Pancreas (tissue), 10 donors: ENCODE data around the gene TSHZ2. TPM values are rescaled to one million over a fixed set of nuclear protein-coding genes. Genes with fewer than 3 reads are reported as not detected.

Experiments used
- ATAC-seq, 4 donors: fragments of 200-7000 bp; cut with Tn5 transposase; one replicate each; pipeline versions ENCODE4 v1.8.0 to v1.9.1; 2020; ENCODE audit warnings: mild to moderate bottlenecking in 4 of 4, moderate library complexity in 4 of 4
- DNase-seq, 6 donors: peaks; one replicate each; pipeline ENCODE4 v3.0.0-alpha.2; 2020
- FAIRE-seq: peaks from 2 replicates; lab custom pipeline; 2012; peaks lifted over from hg19 to GRCh38; lab: Jason Lieb, UNC
- H3K27ac ChIP-seq, 4 donors: fragments of 200-600 bp; sonication (generic); 1 replicate in 3 of 4; 2 replicates in 1 of 4; pipeline versions ENCODE4 v1.5.0 to v1.8.0; 2020
- H3K27me3 ChIP-seq, 4 donors: fragments of 200-600 bp; one replicate each; pipeline ENCODE4 v1.8.0; 2021
- H3K36me3 ChIP-seq, 3 donors: fragments of 200-600 bp; sonication (generic) in 1 of 3; one replicate each; pipeline versions ENCODE4 v1.5.0 to v1.8.0; 2020 to 2021
- H3K4me1 ChIP-seq, 3 donors: fragments of 200-600 bp; one replicate each; pipeline ENCODE4 v1.8.0; 2021
- H3K4me3 ChIP-seq, 4 donors: fragments of 200-600 bp; sonication (generic) in 2 of 4; one replicate each; pipeline versions ENCODE4 v1.5.0 to v1.8.0; 2020 to 2021
- H3K9me3 ChIP-seq, 4 donors: fragments of 200-600 bp; one replicate each; pipeline ENCODE4 v1.8.0; 2021
- WGBS, 2 donors: extraction: QIAGEN DNeasy Blood & Tissue Kit; methylation state at CpG; one replicate each; pipeline ENCODE4 v1.1.7; 2013; 5-methylcytosine and 5-hydroxymethylcytosine counted together
- intact Hi-C, 3 donors: fragments of 100-400 bp; cut with DNase I; formaldehyde crosslinking; loops; one replicate each; pipeline versions ENCODE4 v1.11.1 to v1.14.2; 2022
- polyA plus RNA-seq, 2 donors: library from polyadenylated mRNA; stranded (reverse); fragments of 200-250 nt; gene quantifications; one replicate each; pipeline ENCODE4 v1.2.3, GENCODE V29; 2013
- total RNA-seq, 6 donors: library from RNA; stranded (reverse); fragmentation: NEBNext Ultra II Directional in 4 of 6; extraction: Animal tissue kit (Norgen Biotek cat#: 25700) in 4 of 6; gene quantifications; one replicate each; pipeline versions ENCODE4 v1.2.1 to v1.2.4, GENCODE V29; 2021 to 2023
- TF ChIP-seq, protein P1 (sequence below), 4 donors: fragments of 200-600 bp; sonication (generic) in 3 of 4; IDR thresholded peaks; one replicate each; pipeline versions ENCODE4 v1.5.0 to v1.8.0; 2021; ENCODE audit warnings: antibody characterized with exemption in 4 of 4
- donor health status: healthy with polysubstance abuse.
- donor health status: DM: no; HTN: no; CAD: no; lungs with moderate emphysema.
- donor health status: DM: no; HTN: no; CAD: no.
- donor health status: control.
- donor health status: control.
- donor health status: Bipolar disorder and iron deficiency.
- donor health status: DM: yes; HTN: yes; CAD: no.
- donor health status: DM: no; HTN: no; CAD: no.
- donor health status: DM: no; HTN: no; CAD: no.
- donor health status: DM: yes; HTN: yes; CAD: no.

TSHZ2 gene
- total and polyA plus RNA-seq, 8 donors = 2.2 to 23.5 (median 4.5) TPM

- DNase-seq = no peak
- no peak for ATAC-seq
- H3K4me1 ChIP-seq = no peaks in the 10 kb centered on the region
- WGBS, 2 donors = 25 to 31% methylated on average over 4 of the region's 4 CpGs
- TF ChIP-seq, protein P1, sequence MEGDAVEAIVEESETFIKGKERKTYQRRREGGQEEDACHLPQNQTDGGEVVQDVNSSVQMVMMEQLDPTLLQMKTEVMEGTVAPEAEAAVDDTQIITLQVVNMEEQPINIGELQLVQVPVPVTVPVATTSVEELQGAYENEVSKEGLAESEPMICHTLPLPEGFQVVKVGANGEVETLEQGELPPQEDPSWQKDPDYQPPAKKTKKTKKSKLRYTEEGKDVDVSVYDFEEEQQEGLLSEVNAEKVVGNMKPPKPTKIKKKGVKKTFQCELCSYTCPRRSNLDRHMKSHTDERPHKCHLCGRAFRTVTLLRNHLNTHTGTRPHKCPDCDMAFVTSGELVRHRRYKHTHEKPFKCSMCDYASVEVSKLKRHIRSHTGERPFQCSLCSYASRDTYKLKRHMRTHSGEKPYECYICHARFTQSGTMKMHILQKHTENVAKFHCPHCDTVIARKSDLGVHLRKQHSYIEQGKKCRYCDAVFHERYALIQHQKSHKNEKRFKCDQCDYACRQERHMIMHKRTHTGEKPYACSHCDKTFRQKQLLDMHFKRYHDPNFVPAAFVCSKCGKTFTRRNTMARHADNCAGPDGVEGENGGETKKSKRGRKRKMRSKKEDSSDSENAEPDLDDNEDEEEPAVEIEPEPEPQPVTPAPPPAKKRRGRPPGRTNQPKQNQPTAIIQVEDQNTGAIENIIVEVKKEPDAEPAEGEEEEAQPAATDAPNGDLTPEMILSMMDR (IDR thresholded peaks at IDR 0.05) = no peak
- H3K27ac ChIP-seq = no peak overlapping the region
- H3K27me3 ChIP-seq = no peaks in the 10 kb centered on the region
- H3K9me3 ChIP-seq = no peaks in the 10 kb centered on the region
- no peak for FAIRE-seq
- H3K4me3 ChIP-seq = no peak overlapping the region
- intact Hi-C loops = no loop called here
- no peaks in the 10 kb centered on the region for H3K36me3 ChIP-seq
These were observed 356.8 kb downstream of the TSHZ2 start for GRCh38 chr20:53328961-53329360.

DNA sequence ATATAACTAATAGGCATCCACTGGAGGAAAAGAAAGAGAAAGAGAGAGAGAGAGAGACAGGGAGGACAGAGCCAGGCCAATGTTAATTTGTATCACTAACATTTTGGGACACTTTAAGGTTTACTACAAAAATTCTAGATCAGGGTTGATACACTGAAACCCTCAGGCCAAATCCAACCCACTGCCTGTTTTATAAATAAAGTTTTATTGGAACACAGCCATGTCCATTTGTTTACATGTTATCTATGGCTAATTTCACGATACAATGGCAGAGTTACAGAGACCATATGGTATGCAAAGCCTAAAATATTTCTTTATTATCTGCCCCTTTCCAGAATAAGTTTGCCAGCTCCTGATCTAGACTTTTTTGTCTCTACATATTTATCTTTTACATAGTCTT, 357.6 kb downstream of the TSHZ2 start:
- Histone ChIP-seq H3K36me3 (no peaks in the 10 kb centered on the region), H3K4me3 (no peak overlapping the region), H3K27ac (no peak overlapping the region), H3K27me3 (no peaks in the 10 kb centered on the region), H3K4me1 (no peaks in the 10 kb centered on the region), H3K9me3 (no peaks in the 10 kb centered on the region)
- TF ChIP-seq, protein P1 (IDR thresholded peaks at IDR 0.05) = no peak
- FAIRE-seq (no peak), ATAC-seq (no peak), DNase-seq (no peak)
- 48 to 59% methylated on average over 1 of the region's 1 CpG for WGBS, 2 donors
- intact Hi-C loops = no loop called here

DNA sequence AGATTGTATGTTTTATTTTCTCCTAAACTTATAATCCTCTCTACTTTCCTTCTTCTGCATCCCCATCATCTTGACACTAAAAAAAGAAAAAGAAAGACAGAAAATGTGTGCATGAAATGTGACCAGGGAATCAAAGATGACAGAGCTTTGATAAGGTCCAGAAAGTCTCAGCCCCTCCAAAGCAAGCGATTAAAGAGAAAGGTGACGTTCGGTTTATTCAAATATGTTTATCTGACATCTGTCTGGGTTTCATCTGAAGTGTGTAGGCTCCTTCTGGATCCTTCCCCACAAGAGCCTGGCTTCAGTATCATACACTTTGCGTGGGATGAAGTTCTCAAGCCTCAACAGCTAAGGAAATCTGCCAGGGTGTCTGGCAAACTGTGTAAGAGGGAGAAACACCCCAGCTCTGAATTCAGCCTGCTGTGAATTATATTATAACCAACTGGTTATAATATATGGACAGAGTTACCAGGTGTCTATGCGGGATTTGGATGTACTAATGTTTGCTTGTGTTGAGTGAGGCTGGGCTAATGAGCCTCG, 358.5 kb downstream of the TSHZ2 start:
- Histone ChIP-seq H3K4me1 (no peaks in the 10 kb centered on the region), H3K36me3 (no peaks in the 10 kb centered on the region), H3K9me3 (no peaks in the 10 kb centered on the region), H3K27ac (no peak overlapping the region), H3K27me3 (no peaks in the 10 kb centered on the region), H3K4me3 (no peak overlapping the region)
- 71 to 82% methylated on average over 6 of the region's 6 CpGs for WGBS, 2 donors
- DNase-seq (no peak), ATAC-seq (no peak), FAIRE-seq (no peak)
- TF ChIP-seq, protein P1 (IDR thresholded peaks at IDR 0.05) = no peak
- intact Hi-C loops = no loop called here

- ATAC-seq = peak in 3 of 4 donors; percentile 30 to 49 (median 31)
- 71 to 74% methylated on average over 12 of the region's 12 CpGs for WGBS, 2 donors
These were observed 359.2 kb downstream of the TSHZ2 start for GRCh38 chr20:53331151-53331973.

More at GRCh38 chr20:53331151-53331973, 359.2 kb downstream of the TSHZ2 start:
- no peaks in the 10 kb centered on the region for H3K4me1 ChIP-seq
- no peak overlapping the region for H3K4me3 ChIP-seq
- no peak for FAIRE-seq
- intact Hi-C loops = no loop called here
- no peak for DNase-seq
- H3K36me3 ChIP-seq = no peaks in the 10 kb centered on the region
- no peaks in the 10 kb centered on the region for H3K9me3 ChIP-seq
- H3K27ac ChIP-seq = no peak overlapping the region
- TF ChIP-seq, protein P1 (IDR thresholded peaks at IDR 0.05) = no peak
- H3K27me3 ChIP-seq = no peaks in the 10 kb centered on the region
